GM19328 (cell line): ENCODE data around the gene TNS3.

Source experiments
- ATAC-seq: cut with Tn5 transposase; IDR thresholded peaks from one replicate; pipeline ENCODE4 v1.9.1; 2021; ENCODE audit warnings: mild to moderate bottlenecking, moderate library complexity; ENCODE audit not compliant: unreplicated experiment

The TNS3 gene

GRCh38 chr7:47376991-47377616 is 204.8 kb downstream of the TNS3 start:
- ATAC-seq, result no peak

- no peak for ATAC-seq
These were observed 206.6 kb downstream of the TNS3 start for GRCh38 chr7:47375121-47375938.

- no peak for ATAC-seq
These were observed 207.4 kb downstream of the TNS3 start for GRCh38 chr7:47374538-47374937.

- no peak for ATAC-seq
These were observed 207.9 kb downstream of the TNS3 start for GRCh38 chr7:47373871-47374451.

GRCh38 chr7:47371733-47372368 is 210.1 kb downstream of the TNS3 start:
- no peak for ATAC-seq

- ATAC-seq, result no peak
These were observed 210.6 kb downstream of the TNS3 start for GRCh38 chr7:47371317-47371716.

- ATAC-seq, result no peak
These were observed 211.4 kb downstream of the TNS3 start for GRCh38 chr7:47370461-47371042.

- no peak for ATAC-seq
These were observed 212.2 kb downstream of the TNS3 start for GRCh38 chr7:47369736-47370135.

- no peak for ATAC-seq
These were observed 213.6 kb downstream of the TNS3 start for GRCh38 chr7:47368190-47368812.

- ATAC-seq, result no peak
These were observed 214.5 kb downstream of the TNS3 start for GRCh38 chr7:47367369-47367768.

GRCh38 chr7:47366960-47367359 is 215.0 kb downstream of the TNS3 start:
- no peak for ATAC-seq

GRCh38 chr7:47366211-47366610 is 215.7 kb downstream of the TNS3 start:
- no peak for ATAC-seq

- ATAC-seq, result no peak
These were observed 218.9 kb downstream of the TNS3 start for GRCh38 chr7:47362984-47363383.

GRCh38 chr7:47361746-47362215 is 220.1 kb downstream of the TNS3 start:
- no peak for ATAC-seq

GRCh38 chr7:47361236-47361635 is 220.7 kb downstream of the TNS3 start:
- ATAC-seq, result no peak

GRCh38 chr7:47360301-47360900 is 221.5 kb downstream of the TNS3 start:
- no peak for ATAC-seq

GRCh38 chr7:47358944-47359588 is 222.8 kb downstream of the TNS3 start:
- no peak for ATAC-seq

GRCh38 chr7:47358357-47358756 is 223.6 kb downstream of the TNS3 start:
- ATAC-seq, result no peak

GRCh38 chr7:47357863-47358262 is 224.0 kb downstream of the TNS3 start:
- no peak for ATAC-seq

GRCh38 chr7:47357361-47357760 is 224.6 kb downstream of the TNS3 start:
- no peak for ATAC-seq
